Stimulated activated CD4-positive, alpha-beta T cell treated with anti-CD3 and anti-CD28 coated beads, Interleukin-4, amount 100 ng/mL, for 1 hour (primary cell): ENCODE results near the gene UVRAG.
"Not testable (repeated sequence)": the region's sequence is repeated elsewhere in the genome, so short reads cannot be mapped to it uniquely, and the experiment has no call there.

ENCODE experiments used
- DNase-seq: peaks from one replicate; pipeline ENCODE4 v3.0.0-alpha.2; 2020

Gene UVRAG

GRCh38 chr11:75929706-75930105 lies 114.7 kb downstream of the UVRAG start:
- DNase-seq = no peak

DNA sequence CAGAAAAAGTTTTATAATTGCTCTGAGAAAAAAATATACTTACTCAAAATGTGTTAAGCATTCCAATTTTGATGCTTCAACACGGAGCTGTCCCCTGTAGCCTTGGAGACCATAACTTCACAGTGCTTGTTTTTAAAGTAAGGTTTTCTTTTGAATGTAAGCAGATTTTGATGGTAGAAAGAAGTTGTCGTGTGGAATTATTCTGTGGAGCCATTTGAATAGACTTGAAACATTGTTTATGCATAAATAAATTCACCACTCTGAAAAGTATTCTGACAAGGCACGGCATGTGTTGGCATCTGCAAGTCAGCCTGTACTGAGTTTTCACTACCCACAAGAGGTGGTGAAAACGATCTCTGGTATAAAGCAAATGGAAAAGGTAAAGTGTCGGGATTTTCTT lies 115.5 kb downstream of the UVRAG start:
- DNase-seq = no peak

- DNase-seq = no peak
Measured at GRCh38 chr11:75931124-75931523, 116.1 kb downstream of the UVRAG start.

GRCh38 chr11:75933736-75934135 lies 118.7 kb downstream of the UVRAG start:
- not testable (repeated sequence) for DNase-seq

DNA sequence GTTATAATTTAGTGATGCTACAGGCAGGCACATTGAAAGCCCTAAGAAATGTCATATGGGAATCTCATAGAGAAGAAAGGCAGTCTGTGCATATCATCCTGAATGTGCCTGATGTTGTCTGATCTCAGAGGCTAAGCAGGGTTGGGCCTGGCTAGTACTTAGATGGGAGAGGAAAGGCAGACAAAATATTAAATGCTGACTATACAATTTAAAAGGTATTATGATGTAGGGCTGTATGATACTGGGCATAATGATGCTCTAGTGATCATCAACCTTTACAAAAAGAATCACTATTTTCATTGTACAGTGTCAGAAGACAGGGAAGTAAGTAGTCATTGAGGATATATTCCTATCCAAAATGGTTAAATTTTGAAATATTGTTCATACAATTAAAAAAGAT lies 119.8 kb downstream of the UVRAG start:
- DNase-seq = no peak

- no peak for DNase-seq
Measured at GRCh38 chr11:75938543-75938942, 123.5 kb downstream of the UVRAG start.

GRCh38 chr11:75939516-75939915 lies 124.5 kb downstream of the UVRAG start:
- no peak for DNase-seq

DNA sequence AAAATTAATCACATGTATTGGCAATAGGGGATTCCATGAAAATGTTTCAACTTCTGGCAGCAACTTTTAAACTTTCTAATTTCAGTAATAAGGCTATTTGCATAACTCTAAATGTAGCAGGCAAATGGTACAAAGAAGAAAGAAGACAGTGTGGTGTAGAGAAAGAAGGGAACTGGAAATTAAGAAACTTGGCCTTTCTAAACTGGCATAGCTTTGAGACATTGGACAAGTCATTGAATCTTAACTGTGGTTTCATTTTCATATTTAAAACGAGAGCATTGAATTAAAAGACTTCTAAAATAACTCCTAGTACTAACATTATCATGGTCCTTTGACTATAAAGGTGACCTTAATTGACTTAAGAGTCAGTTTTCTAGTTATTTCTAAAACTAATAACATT lies 125.0 kb downstream of the UVRAG start:
- no peak for DNase-seq

- DNase-seq = no peak
Measured at GRCh38 chr11:75940911-75941310, 125.9 kb downstream of the UVRAG start.

GRCh38 chr11:75944515-75944914 lies 129.5 kb downstream of the UVRAG start:
- DNase-seq = no peak

- DNase-seq = no peak
Measured at GRCh38 chr11:75945446-75945845, 130.4 kb downstream of the UVRAG start.

DNA sequence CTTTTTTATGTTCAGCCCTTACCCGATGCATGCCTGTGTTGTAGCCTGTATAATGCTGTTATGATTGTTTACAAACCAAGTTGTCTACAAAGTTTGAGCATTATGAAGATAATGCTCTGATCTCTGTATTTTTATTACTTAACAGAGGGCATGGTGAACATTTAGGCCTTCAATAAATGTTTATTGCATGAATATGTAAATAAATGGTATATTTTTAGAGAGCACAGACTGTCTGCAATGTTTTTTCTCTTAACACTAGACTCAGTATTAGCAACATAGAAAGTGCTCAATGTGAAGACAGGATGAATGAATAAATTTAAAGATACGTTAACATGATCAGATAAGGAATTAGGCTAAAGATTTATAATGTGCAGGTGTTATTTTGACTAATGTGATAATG lies 130.9 kb downstream of the UVRAG start:
- no peak for DNase-seq

GRCh38 chr11:75946531-75947530 lies 131.8 kb downstream of the UVRAG start:
- DNase-seq = no peak

DNA sequence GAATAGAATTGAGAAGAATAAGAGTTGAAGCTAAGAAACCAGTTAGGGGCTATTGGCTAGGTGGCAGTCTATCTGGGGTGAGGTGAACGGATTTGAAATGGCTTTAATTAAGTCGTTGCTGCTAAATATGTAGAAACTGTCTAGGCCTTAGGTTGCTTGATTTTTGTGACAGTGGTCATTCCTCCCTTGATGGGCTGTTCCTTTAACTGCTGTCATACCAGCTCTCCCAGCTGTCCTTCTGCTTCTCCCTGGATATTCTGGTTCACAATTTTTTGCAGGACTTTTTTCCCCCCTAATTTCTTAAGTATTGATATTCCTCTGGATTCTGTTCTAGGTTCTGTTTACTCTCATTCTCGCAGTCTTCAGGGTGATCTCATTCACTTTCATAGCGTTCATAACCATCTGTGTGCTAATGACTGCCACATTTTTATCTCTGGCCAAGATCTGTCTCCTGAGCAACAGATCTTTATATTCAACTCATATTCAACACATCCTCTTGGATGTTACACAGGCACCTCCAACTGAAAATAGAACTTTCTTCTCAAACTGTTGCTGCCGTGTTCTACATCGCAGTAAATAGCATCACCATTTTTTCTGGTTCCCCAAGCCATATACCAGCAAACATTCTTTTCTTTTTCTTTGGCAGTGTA lies 134.1 kb downstream of the UVRAG start:
- no peak for DNase-seq

GRCh38 chr11:75950141-75950540 lies 135.1 kb downstream of the UVRAG start:
- DNase-seq = no peak

GRCh38 chr11:75954039-75954438 lies 139.0 kb downstream of the UVRAG start:
- no peak for DNase-seq

DNA sequence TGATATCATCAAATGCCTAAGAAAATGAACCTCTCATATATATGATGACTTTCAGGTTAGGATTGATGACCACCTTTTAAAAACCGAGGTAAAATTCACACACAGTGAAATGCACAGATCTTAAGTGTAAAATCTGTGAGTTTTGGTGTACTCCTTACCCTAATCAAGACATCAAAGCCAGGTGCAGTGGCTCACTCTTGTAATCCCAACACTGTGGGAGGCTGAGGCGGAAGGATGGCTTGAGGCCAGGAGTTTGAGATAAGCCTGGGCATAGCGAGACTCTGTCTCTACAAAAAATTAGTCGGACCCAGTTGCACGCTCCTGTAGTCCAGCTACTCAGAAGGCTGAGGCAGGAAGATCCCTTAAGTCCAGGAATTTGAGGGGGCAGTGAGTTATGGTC lies 140.4 kb downstream of the UVRAG start:
- no peak for DNase-seq

GRCh38 chr11:75959540-75959939 lies 144.5 kb downstream of the UVRAG start:
- DNase-seq = no peak

DNA sequence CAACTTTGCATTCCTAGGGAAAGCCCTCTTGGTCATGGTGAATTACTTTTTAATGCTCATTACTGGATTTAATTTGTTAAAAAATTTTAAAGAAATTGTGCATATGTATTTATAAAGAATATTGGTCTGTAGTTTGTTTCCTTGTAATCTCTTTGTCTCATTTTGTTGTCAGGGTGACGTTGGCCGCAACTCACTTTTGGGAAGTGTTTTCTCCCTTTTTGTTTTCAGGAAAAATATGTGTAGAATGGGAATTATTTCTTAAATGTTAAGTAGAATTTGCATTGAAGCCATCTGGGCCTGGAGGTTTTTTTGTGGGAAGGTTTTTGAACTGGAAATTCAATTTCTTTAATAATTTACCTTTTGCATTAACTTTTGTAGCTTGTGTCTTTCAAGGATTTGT lies 149.1 kb downstream of the UVRAG start:
- no peak for DNase-seq

DNA sequence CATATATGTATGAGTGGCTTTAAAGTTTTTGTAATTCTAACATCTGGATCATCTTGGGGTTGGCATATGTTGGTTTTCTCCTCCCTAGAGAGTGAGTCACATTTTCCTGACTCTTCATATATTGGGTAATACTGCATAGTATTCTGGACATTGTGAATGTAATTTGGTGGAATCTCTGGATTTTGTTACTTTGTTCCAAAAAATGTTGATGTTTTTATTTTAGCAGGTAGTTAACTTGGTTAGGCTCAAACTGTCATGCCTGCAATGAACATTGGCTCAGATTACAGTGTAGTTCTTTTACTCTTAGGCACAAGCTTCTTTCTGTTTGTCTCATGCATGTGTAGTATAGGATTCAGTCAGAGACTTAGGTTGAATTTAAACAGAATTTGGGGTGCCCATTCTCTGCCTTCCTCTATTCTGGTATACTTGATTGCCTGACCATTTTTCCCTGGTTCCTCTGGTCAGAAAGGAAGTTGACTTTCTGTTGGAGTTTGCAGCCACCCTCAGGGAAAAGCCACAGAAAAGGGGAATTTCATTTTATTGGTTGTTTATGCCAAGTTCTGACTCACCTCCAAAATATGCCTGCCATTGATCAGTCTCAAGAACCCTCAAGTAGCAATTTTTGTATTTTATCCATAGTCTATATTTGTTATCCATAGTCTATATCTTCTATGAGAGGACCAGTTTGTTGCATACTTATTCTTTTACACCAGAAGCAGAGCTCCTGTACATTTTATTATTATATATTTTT lies 151.7 kb downstream of the UVRAG start:
- no peak for DNase-seq

GRCh38 chr11:75968021-75968625 lies 153.1 kb downstream of the UVRAG start:
- no peak for DNase-seq

DNA sequence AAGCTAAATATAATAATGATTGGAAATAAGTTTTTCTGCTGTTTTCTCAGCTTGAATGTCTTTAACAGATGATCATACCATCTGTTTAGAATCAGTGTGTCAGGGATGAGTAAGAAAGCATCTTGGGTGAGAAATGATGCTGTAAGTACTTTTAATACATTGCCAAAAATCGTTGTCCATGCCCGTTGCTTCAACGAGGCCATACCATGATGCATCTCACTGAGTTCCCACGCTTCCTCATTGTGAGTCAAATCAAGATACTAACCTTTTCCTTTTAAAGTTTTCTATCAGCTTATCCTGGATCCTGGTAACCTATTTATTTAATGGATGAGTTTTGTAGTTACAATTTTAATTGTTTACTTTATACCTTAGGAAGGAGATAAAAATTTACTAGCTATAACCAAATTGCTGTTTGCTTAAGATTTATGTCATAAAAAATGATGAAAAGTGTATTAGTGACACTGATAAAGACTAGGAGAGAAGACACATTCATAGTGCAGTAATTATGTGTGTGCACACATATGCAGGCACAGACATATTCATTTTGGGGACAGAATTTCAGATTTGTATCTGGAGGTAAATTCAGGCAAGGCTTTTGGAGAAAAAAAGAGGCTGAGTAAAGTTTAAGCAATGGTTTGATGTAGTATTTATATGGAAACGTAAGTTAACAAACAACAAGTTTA lies 154.8 kb downstream of the UVRAG start:
- no peak for DNase-seq
